GM12891 (cell line): ENCODE measurements around the gene LILRB2.
"Not testable (repeated sequence)": the region's sequence is repeated elsewhere in the genome, so short reads cannot be mapped to it uniquely, and the experiment has no call there.

ENCODE experiments used
- DNase-seq: peaks from one replicate; pipeline ENCODE4 v3.0.0; 2011; ENCODE audit warnings: low spot score; ENCODE audit not compliant: insufficient read length
- FAIRE-seq: peaks from 2 replicates; lab custom pipeline; 2011; peaks lifted over from hg19 to GRCh38; lab: Jason Lieb, UNC
- PAX5 ChIP-seq: IDR thresholded peaks from 2 replicates; pipeline ENCODE4 v1.6.1; 2011; ENCODE audit warnings: low read length, moderate library complexity, mild to moderate bottlenecking; ENCODE audit not compliant: insufficient read depth, severe bottlenecking
- POLR2A ChIP-seq: IDR thresholded peaks from 2 replicates; pipeline ENCODE4 v1.6.1; 2011; ENCODE audit warnings: low read depth, low read length, control low read depth
- POLR2AphosphoS5 ChIP-seq: IDR thresholded peaks from 2 replicates; pipeline ENCODE4 v1.6.1; 2011; ENCODE audit warnings: low read depth, low read length, control low read depth
- POU2F2 ChIP-seq: IDR thresholded peaks from 2 replicates; pipeline ENCODE4 v1.6.1; 2011; ENCODE audit warnings: low read depth, mild to moderate bottlenecking, control low read depth, low read length, moderate library complexity
- SPI1 ChIP-seq: IDR thresholded peaks from 2 replicates; pipeline ENCODE4 v1.6.1; 2011; ENCODE audit warnings: low read depth, low read length, control low read depth
- TAF1 ChIP-seq: IDR thresholded peaks from 2 replicates; pipeline ENCODE4 v1.6.1; 2011; ENCODE audit warnings: low read depth, low read length, control low read depth

The LILRB2 gene

GRCh38 chr19:54230031-54230430, 50.9 kb downstream of the LILRB2 start:
- no peak for TF ChIP-seq POLR2A
- no peak for TF ChIP-seq TAF1
- no peak for TF ChIP-seq PAX5
- TF ChIP-seq SPI1, result no peak
- TF ChIP-seq POLR2AphosphoS5, result no peak
- no peak for TF ChIP-seq POU2F2
- DNase-seq (no peak), FAIRE-seq (no peak)

- FAIRE-seq (no peak), DNase-seq (no peak)
- TF ChIP-seq TAF1 (no peak), PAX5 (no peak), SPI1 (no peak), POLR2AphosphoS5 (no peak), POU2F2 (no peak), POLR2A (no peak)
Measured at GRCh38 chr19:54229146-54229545, 51.8 kb downstream of the LILRB2 start.

- FAIRE-seq, DNase-seq: not testable (repeated sequence)
Measured at GRCh38 chr19:54224619-54225018, 56.3 kb downstream of the LILRB2 start.

GRCh38 chr19:54223937-54224281, 57.0 kb downstream of the LILRB2 start:
- FAIRE-seq, result not testable (repeated sequence)

More at GRCh38 chr19:54223937-54224281, 57.0 kb downstream of the LILRB2 start:
- DNase-seq, result not testable (repeated sequence)
